Natural killer cell (primary cell): ENCODE data around the gene ADPRS. TPM values are rescaled to one million over a fixed set of nuclear protein-coding genes. Genes with fewer than 3 reads are reported as not detected.

Experiments
- ATAC-seq, 3 donors: fragments of 150-1000 bp in 2 of 3; fragments of 200-7000 bp in 1 of 3; cut with Tn5 transposase; 1 replicate in 1 of 3; 2 replicates in 2 of 3; pipeline ENCODE4 v1.10.0; 2021; ENCODE audit warnings: mild to moderate bottlenecking in 2 of 3, moderate library complexity in 2 of 3
- DNase-seq, 2 donors: peaks; one replicate each; pipeline versions ENCODE4 v3.0.0 to v3.0.0-alpha.2; 2013 to 2021; ENCODE audit warnings: mixed read lengths in 1 of 2
- H3K27ac ChIP-seq: one replicate; pipeline ENCODE4 v1.5.1; 2013; ENCODE audit warnings: mild to moderate bottlenecking, low read length
- H3K27me3 ChIP-seq: one replicate; pipeline ENCODE4 v1.6.1; 2013; ENCODE audit warnings: low read length; ENCODE audit not compliant: control insufficient read depth, insufficient read depth
- H3K36me3 ChIP-seq: one replicate; pipeline ENCODE4 v1.6.1; 2013; ENCODE audit warnings: low read length; ENCODE audit not compliant: control insufficient read depth, insufficient read depth
- H3K4me1 ChIP-seq: one replicate; pipeline ENCODE4 v1.6.1; 2013; ENCODE audit warnings: low read length; ENCODE audit not compliant: control insufficient read depth, insufficient read depth
- H3K4me3 ChIP-seq: one replicate; pipeline ENCODE4 v1.5.1; 2013; ENCODE audit warnings: low read length
- H3K9me3 ChIP-seq: one replicate; pipeline ENCODE4 v1.6.1; 2013; ENCODE audit warnings: low read length; ENCODE audit not compliant: control insufficient read depth, insufficient read depth
- H3K27ac Mint-ChIP-seq, 2 donors: one replicate each; pipeline ENCODE4 v1.8.0; 2022; ENCODE audit warnings: mild to moderate bottlenecking in 2 of 2, mixed read lengths in 2 of 2, moderate library complexity in 1 of 2
- H3K27me3 Mint-ChIP-seq, 2 donors: one replicate each; pipeline ENCODE4 v1.8.0; 2022; ENCODE audit warnings: low read depth in 2 of 2, mixed read lengths in 2 of 2
- H3K36me3 Mint-ChIP-seq: one replicate; pipeline ENCODE4 v1.8.0; 2022; ENCODE audit warnings: mixed read lengths
- H3K4me1 Mint-ChIP-seq, 2 donors: one replicate each; pipeline ENCODE4 v1.8.0; 2022; ENCODE audit warnings: mixed read lengths in 2 of 2
- H3K4me3 Mint-ChIP-seq: one replicate; pipeline ENCODE4 v1.8.0; 2022; ENCODE audit warnings: mild to moderate bottlenecking, moderate library complexity, mixed read lengths
- H3K9me3 Mint-ChIP-seq, 2 donors: one replicate each; pipeline ENCODE4 v1.8.0; 2022; ENCODE audit warnings: mixed read lengths in 2 of 2
- WGBS: methylation state at CpG from one replicate; pipeline ENCODE4 v1.1.7; 2013; ENCODE audit warnings: missing lambda C conversion rate; ENCODE audit not compliant: insufficient coverage; 5-methylcytosine and 5-hydroxymethylcytosine counted together
- intact Hi-C: fragments of 100-400 bp; cut with micrococcal nuclease; formaldehyde crosslinking; loops from one replicate; pipeline ENCODE4 v1.14.2; 2022
- total RNA-seq, 4 donors: library from RNA; stranded (reverse); fragments of 120-200 nt in 1 of 4; gene quantifications; one replicate each; pipeline versions ENCODE4 v1.2.3 to v1.2.4, GENCODE V29; 2013 to 2022
- TF ChIP-seq, protein P1 (sequence below): fragments of 200-600 bp; IDR thresholded peaks from one replicate; pipeline ENCODE4 v1.8.0; 2022; ENCODE audit warnings: antibody characterized with exemption

ADPRS gene
- total RNA-seq, 3 donors from 2014 or later (not counting 1 experiment from before 2014, with no cell fraction given) = 9.6 to 15.9 (median 12.4) TPM

- Histone ChIP-seq H3K4me1 (peaks cover 15% of the 10 kb centered on the region), H3K27me3 (no peaks in the 10 kb centered on the region), H3K27ac (no peak overlapping the region), H3K36me3 (no peaks in the 10 kb centered on the region), H3K9me3 (no peaks in the 10 kb centered on the region), H3K4me3 (no peak overlapping the region)
- Mint-ChIP-seq H3K27me3 (peaks cover 0 to 3% of the 10 kb centered on the region in 2 donors), H3K36me3 (no peaks in the 10 kb centered on the region), H3K4me3 (no peak overlapping the region), H3K9me3 (no peaks in the 10 kb centered on the region), H3K4me1 (peaks cover 5 to 12% of the 10 kb centered on the region in 2 donors), H3K27ac (no peak overlapping the region)
- 78% methylated on average over 4 of the region's 4 CpGs for WGBS
- intact Hi-C loops = no loop called here
- DNase-seq = no peak
- TF ChIP-seq, protein P1, sequence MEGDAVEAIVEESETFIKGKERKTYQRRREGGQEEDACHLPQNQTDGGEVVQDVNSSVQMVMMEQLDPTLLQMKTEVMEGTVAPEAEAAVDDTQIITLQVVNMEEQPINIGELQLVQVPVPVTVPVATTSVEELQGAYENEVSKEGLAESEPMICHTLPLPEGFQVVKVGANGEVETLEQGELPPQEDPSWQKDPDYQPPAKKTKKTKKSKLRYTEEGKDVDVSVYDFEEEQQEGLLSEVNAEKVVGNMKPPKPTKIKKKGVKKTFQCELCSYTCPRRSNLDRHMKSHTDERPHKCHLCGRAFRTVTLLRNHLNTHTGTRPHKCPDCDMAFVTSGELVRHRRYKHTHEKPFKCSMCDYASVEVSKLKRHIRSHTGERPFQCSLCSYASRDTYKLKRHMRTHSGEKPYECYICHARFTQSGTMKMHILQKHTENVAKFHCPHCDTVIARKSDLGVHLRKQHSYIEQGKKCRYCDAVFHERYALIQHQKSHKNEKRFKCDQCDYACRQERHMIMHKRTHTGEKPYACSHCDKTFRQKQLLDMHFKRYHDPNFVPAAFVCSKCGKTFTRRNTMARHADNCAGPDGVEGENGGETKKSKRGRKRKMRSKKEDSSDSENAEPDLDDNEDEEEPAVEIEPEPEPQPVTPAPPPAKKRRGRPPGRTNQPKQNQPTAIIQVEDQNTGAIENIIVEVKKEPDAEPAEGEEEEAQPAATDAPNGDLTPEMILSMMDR = no peak
- ATAC-seq = no peak
Measured at GRCh38 chr1:36111151-36111550, 22.5 kb downstream of the ADPRS start.

GRCh38 chr1:36112823-36113222 is 24.1 kb downstream of the ADPRS start:
- Histone ChIP-seq H3K27me3 (no peaks in the 10 kb centered on the region), H3K4me3 (no peak overlapping the region), H3K9me3 (no peaks in the 10 kb centered on the region), H3K36me3 (no peaks in the 10 kb centered on the region), H3K27ac (no peak overlapping the region), H3K4me1 (peaks cover 19% of the 10 kb centered on the region)
- WGBS = 95% methylated on average over 9 of the region's 9 CpGs
- no peaks in the 10 kb centered on the region for H3K9me3 Mint-ChIP-seq
- DNase-seq (no peak), ATAC-seq (no peak)
- H3K4me3 Mint-ChIP-seq = no peak overlapping the region
- TF ChIP-seq, protein P1 = no peak
- intact Hi-C loops = no loop called here
- no peaks in the 10 kb centered on the region for H3K36me3 Mint-ChIP-seq
- H3K4me1 Mint-ChIP-seq = peaks cover 5 to 10% of the 10 kb centered on the region in 2 donors
- H3K27me3 Mint-ChIP-seq = peaks cover 0 to 3% of the 10 kb centered on the region in 2 donors
- H3K27ac Mint-ChIP-seq = no peak overlapping the region

- ATAC-seq (no peak), DNase-seq (no peak)
- no peak overlapping the region for H3K4me3 ChIP-seq
- H3K27me3 ChIP-seq = no peaks in the 10 kb centered on the region
- H3K36me3 ChIP-seq = no peaks in the 10 kb centered on the region
- TF ChIP-seq, protein P1 = no peak
- no peaks in the 10 kb centered on the region for H3K9me3 ChIP-seq
- H3K36me3 Mint-ChIP-seq = no peaks in the 10 kb centered on the region
- H3K9me3 Mint-ChIP-seq = no peaks in the 10 kb centered on the region
- H3K4me3 Mint-ChIP-seq = no peak overlapping the region
- peaks cover 10% of the 10 kb centered on the region for H3K4me1 ChIP-seq
- peaks cover under 1% of the 10 kb centered on the region in 2 donors for H3K4me1 Mint-ChIP-seq
- intact Hi-C loops = no loop called here
- H3K27ac ChIP-seq = no peak overlapping the region
- H3K27ac Mint-ChIP-seq = no peak overlapping the region
- no peaks in the 10 kb centered on the region for H3K27me3 Mint-ChIP-seq
- WGBS = 66% methylated on average over 5 of the region's 5 CpGs
Measured at GRCh38 chr1:36114371-36114770, 25.7 kb downstream of the ADPRS start.

- no peaks in the 10 kb centered on the region for H3K9me3 Mint-ChIP-seq
- Histone ChIP-seq H3K27me3 (no peaks in the 10 kb centered on the region), H3K36me3 (no peaks in the 10 kb centered on the region), H3K27ac (no peak overlapping the region), H3K4me1 (peaks cover 15% of the 10 kb centered on the region), H3K4me3 (no peak overlapping the region), H3K9me3 (no peaks in the 10 kb centered on the region)
- no peaks in the 10 kb centered on the region for H3K36me3 Mint-ChIP-seq
- no peak for ATAC-seq
- TF ChIP-seq, protein P1 = no peak
- intact Hi-C loops = no loop called here
- H3K4me1 Mint-ChIP-seq = no peaks in the 10 kb centered on the region
- no peaks in the 10 kb centered on the region for H3K27me3 Mint-ChIP-seq
- no peak overlapping the region for H3K27ac Mint-ChIP-seq
- 82% methylated on average over 18 of the region's 18 CpGs for WGBS
- no peak overlapping the region for H3K4me3 Mint-ChIP-seq
- DNase-seq = no peak
Measured at GRCh38 chr1:36115200-36115669, 26.5 kb downstream of the ADPRS start.
